Pancreas (tissue), 10 donors: Measurements from ENCODE around the gene EIF4E1B. TPM values are rescaled to one million over a fixed set of nuclear protein-coding genes. Genes with fewer than 3 reads are reported as not detected.

Source experiments
- ATAC-seq, 4 donors: fragments of 200-7000 bp; cut with Tn5 transposase; one replicate each; pipeline versions ENCODE4 v1.8.0 to v1.9.1; 2020; ENCODE audit warnings: mild to moderate bottlenecking in 4 of 4, moderate library complexity in 4 of 4
- DNase-seq, 6 donors: peaks; one replicate each; pipeline ENCODE4 v3.0.0-alpha.2; 2020
- FAIRE-seq: peaks from 2 replicates; lab custom pipeline; 2012; peaks lifted over from hg19 to GRCh38; lab: Jason Lieb, UNC
- H3K27ac ChIP-seq, 4 donors: fragments of 200-600 bp; sonication (generic); 1 replicate in 3 of 4; 2 replicates in 1 of 4; pipeline versions ENCODE4 v1.5.0 to v1.8.0; 2020
- H3K27me3 ChIP-seq, 4 donors: fragments of 200-600 bp; one replicate each; pipeline ENCODE4 v1.8.0; 2021
- H3K36me3 ChIP-seq, 3 donors: fragments of 200-600 bp; sonication (generic) in 1 of 3; one replicate each; pipeline versions ENCODE4 v1.5.0 to v1.8.0; 2020 to 2021
- H3K4me1 ChIP-seq, 3 donors: fragments of 200-600 bp; one replicate each; pipeline ENCODE4 v1.8.0; 2021
- H3K4me3 ChIP-seq, 4 donors: fragments of 200-600 bp; sonication (generic) in 2 of 4; one replicate each; pipeline versions ENCODE4 v1.5.0 to v1.8.0; 2020 to 2021
- H3K9me3 ChIP-seq, 4 donors: fragments of 200-600 bp; one replicate each; pipeline ENCODE4 v1.8.0; 2021
- WGBS, 2 donors: extraction: QIAGEN DNeasy Blood & Tissue Kit; methylation state at CpG; one replicate each; pipeline ENCODE4 v1.1.7; 2013; 5-methylcytosine and 5-hydroxymethylcytosine counted together
- intact Hi-C, 3 donors: fragments of 100-400 bp; cut with DNase I; formaldehyde crosslinking; loops; one replicate each; pipeline versions ENCODE4 v1.11.1 to v1.14.2; 2022
- polyA plus RNA-seq, 2 donors: library from polyadenylated mRNA; stranded (reverse); fragments of 200-250 nt; gene quantifications; one replicate each; pipeline ENCODE4 v1.2.3, GENCODE V29; 2013
- total RNA-seq, 6 donors: library from RNA; stranded (reverse); fragmentation: NEBNext Ultra II Directional in 4 of 6; extraction: Animal tissue kit (Norgen Biotek cat#: 25700) in 4 of 6; gene quantifications; one replicate each; pipeline versions ENCODE4 v1.2.1 to v1.2.4, GENCODE V29; 2021 to 2023
- TF ChIP-seq, protein P1 (sequence below), 4 donors: fragments of 200-600 bp; sonication (generic) in 3 of 4; IDR thresholded peaks; one replicate each; pipeline versions ENCODE4 v1.5.0 to v1.8.0; 2021; ENCODE audit warnings: antibody characterized with exemption in 4 of 4
- donor health status: healthy with polysubstance abuse.
- donor health status: DM: no; HTN: no; CAD: no; lungs with moderate emphysema.
- donor health status: DM: no; HTN: no; CAD: no.
- donor health status: control.
- donor health status: control.
- donor health status: Bipolar disorder and iron deficiency.
- donor health status: DM: yes; HTN: yes; CAD: no.
- donor health status: DM: no; HTN: no; CAD: no.
- donor health status: DM: no; HTN: no; CAD: no.
- donor health status: DM: yes; HTN: yes; CAD: no.

The EIF4E1B gene
- total and polyA plus RNA-seq, 8 donors, result 0.04 to 1.5 (median 0.30) TPM; not detected in 5

DNA sequence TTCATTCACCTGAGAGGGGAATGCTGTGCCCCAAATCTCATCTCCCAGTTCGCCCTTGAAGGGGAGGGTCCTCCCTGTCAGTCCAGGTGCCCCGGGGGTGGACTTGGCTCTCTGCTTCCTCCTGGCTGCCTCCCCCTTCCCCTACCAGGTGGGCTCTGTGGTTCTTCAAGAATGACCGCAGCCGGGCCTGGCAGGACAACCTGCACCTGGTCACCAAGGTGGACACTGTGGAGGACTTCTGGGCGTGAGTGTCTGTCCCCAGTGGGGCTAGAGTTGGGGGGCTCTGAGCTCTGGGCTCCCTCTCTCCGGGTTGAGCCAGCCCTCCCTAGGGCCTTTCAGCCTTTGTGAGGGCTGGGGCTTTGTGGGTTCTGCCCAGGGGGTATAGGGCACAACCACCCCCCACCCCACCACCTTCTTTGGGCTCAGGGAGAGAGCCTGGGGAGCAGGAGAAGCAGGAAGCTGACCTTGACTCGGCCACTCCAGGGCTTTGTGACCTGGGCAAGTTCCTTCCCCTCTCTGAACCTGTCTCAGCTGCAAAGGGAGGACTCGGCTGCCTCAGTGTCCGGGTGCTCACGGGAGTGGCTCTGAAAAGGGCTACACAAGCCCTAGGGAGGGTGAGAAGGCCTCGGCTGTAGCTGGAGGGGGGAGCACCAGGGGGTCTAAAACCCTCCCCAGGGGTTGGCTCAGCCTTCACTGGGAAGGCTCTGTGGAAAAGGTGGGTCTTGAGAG, 13.2 kb downstream of the EIF4E1B start:
- Histone ChIP-seq H3K36me3 (no peaks in the 10 kb centered on the region), H3K4me3 (no peak overlapping the region), H3K9me3 (no peaks in the 10 kb centered on the region), H3K27ac (no peak overlapping the region), H3K27me3 (no peaks in the 10 kb centered on the region), H3K4me1 (peaks cover 0 to 6% (median 3%) of the 10 kb centered on the region in 3 donors)
- TF ChIP-seq, protein P1, sequence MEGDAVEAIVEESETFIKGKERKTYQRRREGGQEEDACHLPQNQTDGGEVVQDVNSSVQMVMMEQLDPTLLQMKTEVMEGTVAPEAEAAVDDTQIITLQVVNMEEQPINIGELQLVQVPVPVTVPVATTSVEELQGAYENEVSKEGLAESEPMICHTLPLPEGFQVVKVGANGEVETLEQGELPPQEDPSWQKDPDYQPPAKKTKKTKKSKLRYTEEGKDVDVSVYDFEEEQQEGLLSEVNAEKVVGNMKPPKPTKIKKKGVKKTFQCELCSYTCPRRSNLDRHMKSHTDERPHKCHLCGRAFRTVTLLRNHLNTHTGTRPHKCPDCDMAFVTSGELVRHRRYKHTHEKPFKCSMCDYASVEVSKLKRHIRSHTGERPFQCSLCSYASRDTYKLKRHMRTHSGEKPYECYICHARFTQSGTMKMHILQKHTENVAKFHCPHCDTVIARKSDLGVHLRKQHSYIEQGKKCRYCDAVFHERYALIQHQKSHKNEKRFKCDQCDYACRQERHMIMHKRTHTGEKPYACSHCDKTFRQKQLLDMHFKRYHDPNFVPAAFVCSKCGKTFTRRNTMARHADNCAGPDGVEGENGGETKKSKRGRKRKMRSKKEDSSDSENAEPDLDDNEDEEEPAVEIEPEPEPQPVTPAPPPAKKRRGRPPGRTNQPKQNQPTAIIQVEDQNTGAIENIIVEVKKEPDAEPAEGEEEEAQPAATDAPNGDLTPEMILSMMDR (IDR thresholded peaks at IDR 0.05), result no peak
- 71 to 74% methylated on average over 11 of the region's 11 CpGs for WGBS, 2 donors
- DNase-seq, result peak in 1 of 6 donors; percentile 56
- no peak for FAIRE-seq
- intact Hi-C loops, result no loop called here
- ATAC-seq, result no peak

DNA sequence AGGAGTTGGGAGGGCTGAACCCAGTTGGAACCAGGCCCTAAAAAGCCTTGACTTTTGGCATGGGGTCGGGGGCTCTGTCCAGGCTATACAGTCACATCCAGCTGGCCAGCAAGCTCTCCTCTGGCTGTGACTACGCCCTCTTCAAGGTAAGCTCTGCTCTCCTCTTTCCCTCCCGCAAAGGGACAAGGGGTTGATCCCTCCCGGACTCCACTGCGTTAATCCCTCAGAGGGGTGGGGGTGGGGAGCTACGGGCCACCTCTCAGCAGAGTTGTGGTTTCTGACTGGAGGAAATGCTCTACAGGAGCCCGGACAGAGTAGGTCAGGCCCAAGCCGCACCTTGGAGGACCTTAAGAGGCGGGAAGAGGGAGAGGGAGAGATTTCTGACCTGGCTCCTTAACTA, 13.8 kb downstream of the EIF4E1B start:
- Histone ChIP-seq H3K27me3 (no peaks in the 10 kb centered on the region), H3K27ac (no peak overlapping the region), H3K4me3 (no peak overlapping the region), H3K9me3 (no peaks in the 10 kb centered on the region), H3K4me1 (peaks cover 0 to 6% (median 3%) of the 10 kb centered on the region in 3 donors), H3K36me3 (no peaks in the 10 kb centered on the region)
- DNase-seq (no peak), FAIRE-seq (no peak), ATAC-seq (no peak)
- intact Hi-C loops, result no loop called here
- TF ChIP-seq, protein P1 (IDR thresholded peaks at IDR 0.05), result no peak
- WGBS, 2 donors, result 68 to 71% methylated on average over 9 of the region's 9 CpGs

DNA sequence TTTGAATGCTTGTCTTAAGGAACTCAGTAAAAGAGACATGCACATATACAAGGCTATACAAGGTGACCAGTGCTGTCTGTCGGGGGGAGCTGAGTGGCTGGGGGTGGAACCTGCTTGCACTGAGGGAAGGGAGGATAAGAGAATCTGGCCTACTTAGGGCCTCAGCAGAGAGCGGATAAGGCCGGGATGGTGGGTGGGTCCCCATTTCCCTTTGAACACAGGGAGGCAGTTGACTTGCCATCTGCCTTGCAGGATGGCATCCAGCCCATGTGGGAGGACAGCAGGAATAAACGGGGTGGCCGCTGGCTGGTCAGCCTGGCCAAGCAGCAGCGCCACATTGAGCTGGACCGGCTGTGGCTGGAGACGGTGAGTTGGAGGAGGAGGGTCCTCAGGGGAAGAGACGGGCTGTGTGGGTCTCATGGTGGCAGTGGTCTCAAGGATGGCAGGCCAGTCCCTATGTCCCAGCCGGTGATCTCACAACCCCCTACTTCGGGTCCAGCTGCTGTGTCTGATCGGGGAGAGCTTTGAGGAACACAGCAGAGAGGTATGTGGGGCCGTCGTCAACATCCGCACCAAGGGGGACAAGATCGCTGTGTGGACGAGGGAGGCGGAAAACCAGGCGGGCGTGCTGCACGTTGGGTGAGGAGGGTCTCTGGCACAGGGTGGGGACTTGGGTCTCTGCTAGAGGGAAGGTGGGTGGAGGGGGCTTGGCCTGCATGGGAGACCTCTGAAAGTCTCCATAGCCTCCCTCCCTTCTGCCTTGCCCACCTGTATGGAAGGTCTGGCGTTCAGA, 14.6 kb downstream of the EIF4E1B start:
- Histone ChIP-seq H3K27ac (no peak overlapping the region), H3K27me3 (no peaks in the 10 kb centered on the region), H3K4me1 (peaks cover 0 to 6% (median 3%) of the 10 kb centered on the region in 3 donors), H3K36me3 (no peaks in the 10 kb centered on the region), H3K9me3 (no peaks in the 10 kb centered on the region), H3K4me3 (no peak overlapping the region)
- ATAC-seq (no peak), DNase-seq (peak in 1 of 6 donors; percentile 74), FAIRE-seq (no peak)
- 87 to 89% methylated on average over 22 of the region's 22 CpGs for WGBS, 2 donors
- TF ChIP-seq, protein P1 (IDR thresholded peaks at IDR 0.05), result no peak
- intact Hi-C loops, result no loop called here

DNA sequence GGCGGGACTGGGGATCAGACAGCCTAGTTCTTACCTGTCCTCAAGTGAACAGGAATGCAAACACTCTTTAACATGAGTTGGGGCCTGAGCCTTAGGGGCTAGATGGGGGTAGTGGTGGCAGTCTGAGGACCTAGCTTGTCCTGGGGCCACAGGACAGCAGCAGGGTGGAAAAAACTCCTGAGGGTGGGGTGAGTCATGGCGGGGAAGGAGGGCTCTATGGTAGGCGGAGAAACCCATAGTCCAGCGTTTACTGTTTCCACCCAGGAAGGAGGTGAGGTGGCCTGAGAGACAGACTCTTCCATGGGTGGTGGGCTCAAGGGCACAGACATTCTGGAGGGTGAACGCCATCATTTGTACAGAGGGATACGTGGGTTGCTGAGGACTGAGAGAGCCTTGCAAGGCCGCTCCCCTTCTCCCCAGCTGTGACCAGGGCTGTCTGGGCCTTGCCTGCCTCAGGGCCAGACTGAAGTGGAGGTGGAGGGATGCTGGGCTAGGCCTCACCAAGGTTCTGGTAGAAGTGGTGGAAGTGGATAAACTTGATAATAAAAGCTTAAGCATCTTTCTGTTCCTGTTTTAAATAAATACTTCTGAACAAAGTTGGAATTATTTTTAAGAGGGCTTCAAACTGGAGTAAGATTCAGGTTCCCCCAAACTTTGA, 15.7 kb downstream of the EIF4E1B start:
- TF ChIP-seq, protein P1 (IDR thresholded peaks at IDR 0.05), result no peak
- FAIRE-seq, result no peak
- intact Hi-C loops, result no loop called here
- H3K4me3 ChIP-seq, result peak overlapping the region in 1 of 4 donors; percentile 74
- no peak for ATAC-seq
- no peaks in the 10 kb centered on the region for H3K9me3 ChIP-seq
- peak in 1 of 6 donors; percentile 55 for DNase-seq
- peak overlapping the region in 2 of 4 donors; percentile 23 to 50 for H3K27ac ChIP-seq
- peaks cover 0 to 6% (median 3%) of the 10 kb centered on the region in 3 donors for H3K4me1 ChIP-seq
- H3K27me3 ChIP-seq, result no peaks in the 10 kb centered on the region
- no peaks in the 10 kb centered on the region for H3K36me3 ChIP-seq
- 94 to 97% methylated on average over 7 of the region's 7 CpGs for WGBS, 2 donors
